ENCODE results near the gene COL5A2.

The COL5A2 gene

GRCh38 chr2:188986839-188987238, 192.7 kb downstream of the COL5A2 start:
- H3K9me2 ChIP-seq (replicated peaks; ENCODE audit: insufficient read depth, low read length), result no peaks in the 10 kb centered on the region
- H3K4me3 ChIP-seq (ENCODE audit: insufficient read depth, low read length, poor library complexity, severe bottlenecking), result no peak overlapping the region
- no peaks in the 10 kb centered on the region for H3K79me2 ChIP-seq (ENCODE audit: insufficient read depth, low read length)
- H3K9me3 ChIP-seq (ENCODE audit: insufficient read depth, low read length), result no peaks in the 10 kb centered on the region
- no peak overlapping the region for H3K9ac ChIP-seq (ENCODE audit: low read length)
- H4K20me1 ChIP-seq (ENCODE audit: low read depth, low read length), result no peaks in the 10 kb centered on the region
- H3K27me3 ChIP-seq (ENCODE audit: low read length), result no peaks in the 10 kb centered on the region
- no peak overlapping the region for H3K27ac ChIP-seq (ENCODE audit: low read depth, low read length)
- H3K36me3 ChIP-seq (ENCODE audit: low read length), result no peaks in the 10 kb centered on the region
- TF ChIP-seq EZH2phosphoT487 (conservative IDR thresholded peaks at IDR 0.05; ENCODE audit: low read length), result no peak
- TF ChIP-seq, protein P1, sequence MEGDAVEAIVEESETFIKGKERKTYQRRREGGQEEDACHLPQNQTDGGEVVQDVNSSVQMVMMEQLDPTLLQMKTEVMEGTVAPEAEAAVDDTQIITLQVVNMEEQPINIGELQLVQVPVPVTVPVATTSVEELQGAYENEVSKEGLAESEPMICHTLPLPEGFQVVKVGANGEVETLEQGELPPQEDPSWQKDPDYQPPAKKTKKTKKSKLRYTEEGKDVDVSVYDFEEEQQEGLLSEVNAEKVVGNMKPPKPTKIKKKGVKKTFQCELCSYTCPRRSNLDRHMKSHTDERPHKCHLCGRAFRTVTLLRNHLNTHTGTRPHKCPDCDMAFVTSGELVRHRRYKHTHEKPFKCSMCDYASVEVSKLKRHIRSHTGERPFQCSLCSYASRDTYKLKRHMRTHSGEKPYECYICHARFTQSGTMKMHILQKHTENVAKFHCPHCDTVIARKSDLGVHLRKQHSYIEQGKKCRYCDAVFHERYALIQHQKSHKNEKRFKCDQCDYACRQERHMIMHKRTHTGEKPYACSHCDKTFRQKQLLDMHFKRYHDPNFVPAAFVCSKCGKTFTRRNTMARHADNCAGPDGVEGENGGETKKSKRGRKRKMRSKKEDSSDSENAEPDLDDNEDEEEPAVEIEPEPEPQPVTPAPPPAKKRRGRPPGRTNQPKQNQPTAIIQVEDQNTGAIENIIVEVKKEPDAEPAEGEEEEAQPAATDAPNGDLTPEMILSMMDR (IDR thresholded peaks at IDR 0.05; ENCODE audit: insufficient read depth, low read length, poor library complexity, severe bottlenecking), result no peak
- no peak overlapping the region for H2AFZ ChIP-seq (ENCODE audit: low read depth, low read length, severe bottlenecking)
- no peaks in the 10 kb centered on the region for H3F3A ChIP-seq (ENCODE audit: insufficient read depth)
- no peak overlapping the region for H3K4me2 ChIP-seq (ENCODE audit: low read depth, low read length, poor library complexity, severe bottlenecking)

GRCh38 chr2:188984680-188985079, 194.9 kb downstream of the COL5A2 start:
- no peak overlapping the region for H3K4me2 ChIP-seq (ENCODE audit: low read depth, low read length, poor library complexity, severe bottlenecking)

DNA sequence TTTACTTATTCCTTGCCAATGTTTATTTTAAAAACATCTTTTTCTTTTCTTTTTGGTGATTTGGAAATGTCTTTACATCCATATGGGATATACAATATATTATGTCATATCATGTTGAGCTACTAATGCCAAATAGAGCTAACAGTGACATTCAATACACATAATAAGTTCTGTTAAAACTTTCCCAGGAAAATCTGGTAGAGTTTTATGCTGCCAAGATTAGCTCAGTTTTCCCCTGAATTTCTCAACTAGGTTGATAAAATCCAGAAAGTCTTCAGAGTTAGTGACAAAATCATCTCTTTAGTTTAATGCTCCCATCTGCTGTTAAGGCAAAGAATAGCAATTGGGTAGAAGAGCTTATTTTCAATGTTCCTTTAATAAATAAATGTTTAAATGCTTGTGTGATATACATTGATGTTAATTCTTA, 195.5 kb downstream of the COL5A2 start:
- Histone ChIP-seq H3K4me2 (ENCODE audit: low read depth, low read length, poor library complexity, severe bottlenecking) (no peak overlapping the region), H3K4me3 (ENCODE audit: insufficient read depth, low read length, poor library complexity, severe bottlenecking) (no peak overlapping the region), H3K36me3 (ENCODE audit: low read length) (no peaks in the 10 kb centered on the region), H4K20me1 (ENCODE audit: low read depth, low read length) (no peaks in the 10 kb centered on the region; the same call in 1 of the 2 replicates), H3K9me3 (ENCODE audit: insufficient read depth, low read length) (no peaks in the 10 kb centered on the region), H3K27me3 (ENCODE audit: low read length) (no peaks in the 10 kb centered on the region), H3K27ac (ENCODE audit: low read depth, low read length) (no peak overlapping the region), H3K79me2 (ENCODE audit: insufficient read depth, low read length) (no peaks in the 10 kb centered on the region), H2AFZ (ENCODE audit: low read depth, low read length, severe bottlenecking) (no peak overlapping the region), H3F3A (ENCODE audit: insufficient read depth) (no peaks in the 10 kb centered on the region), H3K9ac (ENCODE audit: low read length) (no peak overlapping the region), H3K9me2 (replicated peaks; ENCODE audit: insufficient read depth, low read length) (no peaks in the 10 kb centered on the region)
- TF ChIP-seq EZH2phosphoT487 (conservative IDR thresholded peaks at IDR 0.05; ENCODE audit: low read length), result no peak
- TF ChIP-seq, protein P1 (IDR thresholded peaks at IDR 0.05; ENCODE audit: insufficient read depth, low read length, poor library complexity, severe bottlenecking), result no peak

More at GRCh38 chr2:188984680-188985079, 194.9 kb downstream of the COL5A2 start:
- Histone ChIP-seq H3K79me2 (ENCODE audit: insufficient read depth, low read length) (no peaks in the 10 kb centered on the region), H3F3A (ENCODE audit: insufficient read depth) (no peaks in the 10 kb centered on the region), H2AFZ (ENCODE audit: low read depth, low read length, severe bottlenecking) (no peak overlapping the region), H3K27me3 (ENCODE audit: low read length) (no peaks in the 10 kb centered on the region), H3K9ac (ENCODE audit: low read length) (no peak overlapping the region), H3K9me3 (ENCODE audit: insufficient read depth, low read length) (no peaks in the 10 kb centered on the region), H3K27ac (ENCODE audit: low read depth, low read length) (no peak overlapping the region), H3K36me3 (ENCODE audit: low read length) (no peaks in the 10 kb centered on the region), H3K9me2 (replicated peaks; ENCODE audit: insufficient read depth, low read length) (no peaks in the 10 kb centered on the region), H3K4me3 (ENCODE audit: insufficient read depth, low read length, poor library complexity, severe bottlenecking) (no peak overlapping the region), H4K20me1 (ENCODE audit: low read depth, low read length) (no peaks in the 10 kb centered on the region; the same call in 1 of the 2 replicates)
- no peak for TF ChIP-seq EZH2phosphoT487 (conservative IDR thresholded peaks at IDR 0.05; ENCODE audit: low read length)
- TF ChIP-seq, protein P1 (IDR thresholded peaks at IDR 0.05; ENCODE audit: insufficient read depth, low read length, poor library complexity, severe bottlenecking), result no peak
